GM18511 (cell line): ENCODE results near the gene EXOSC5.
A peak's percentile ranks its signal among the peaks of the same experiment; 100 is the strongest.
"Not testable (repeated sequence)": the region's sequence is repeated elsewhere in the genome, so short reads cannot be mapped to it uniquely, and the experiment has no call there.

Experiments
- ATAC-seq: cut with Tn5 transposase; IDR thresholded peaks from one replicate; pipeline ENCODE4 v1.9.1; 2021; ENCODE audit warnings: mild to moderate bottlenecking, moderate library complexity; ENCODE audit not compliant: unreplicated experiment

EXOSC5 gene

DNA sequence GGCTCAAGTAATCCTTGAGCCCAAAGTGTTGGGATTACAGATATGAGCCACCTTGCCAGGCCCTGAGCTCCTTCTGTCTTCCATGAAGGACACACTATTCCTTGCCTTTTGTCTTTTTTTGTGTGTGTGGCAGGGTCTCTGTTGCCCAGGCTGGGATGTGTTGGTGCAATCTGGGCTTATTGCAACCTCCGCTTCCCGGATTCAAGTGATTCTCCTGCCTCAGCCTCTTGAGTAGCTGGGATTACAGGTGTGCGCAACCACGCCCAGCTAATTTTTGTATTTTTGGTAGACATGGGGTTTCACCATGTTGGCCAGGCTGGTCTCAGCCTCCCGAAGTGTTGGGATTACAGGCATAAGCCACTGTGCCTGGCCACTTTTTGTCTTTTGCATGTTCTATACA lies 11.7 kb upstream of the EXOSC5 start:
- ATAC-seq, result not testable (repeated sequence)

- no peak for ATAC-seq
Observed at GRCh38 chr19:41408256-41408655, 11.1 kb upstream of the EXOSC5 start.

GRCh38 chr19:41407271-41407670 lies 10.1 kb upstream of the EXOSC5 start:
- ATAC-seq, result no peak

DNA sequence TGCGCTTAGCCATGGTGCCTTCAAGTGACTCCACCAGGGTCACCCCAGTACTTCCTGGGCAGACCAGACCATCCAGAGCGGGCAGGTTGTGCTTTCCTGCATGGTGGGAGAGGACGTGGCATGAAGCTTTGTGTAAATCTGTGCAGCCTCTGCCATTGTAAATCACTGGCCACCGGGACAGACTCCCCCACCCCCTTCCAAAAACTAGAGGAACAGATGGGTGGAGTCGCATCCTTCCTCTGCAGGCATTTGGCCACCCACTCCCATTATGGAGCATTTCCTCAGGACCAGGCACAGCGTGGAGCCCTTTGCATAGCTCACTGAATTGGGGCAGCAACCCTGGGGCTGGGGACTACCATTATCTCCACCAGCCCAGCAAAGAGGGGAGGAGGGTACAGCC lies 8.6 kb upstream of the EXOSC5 start:
- no peak for ATAC-seq

DNA sequence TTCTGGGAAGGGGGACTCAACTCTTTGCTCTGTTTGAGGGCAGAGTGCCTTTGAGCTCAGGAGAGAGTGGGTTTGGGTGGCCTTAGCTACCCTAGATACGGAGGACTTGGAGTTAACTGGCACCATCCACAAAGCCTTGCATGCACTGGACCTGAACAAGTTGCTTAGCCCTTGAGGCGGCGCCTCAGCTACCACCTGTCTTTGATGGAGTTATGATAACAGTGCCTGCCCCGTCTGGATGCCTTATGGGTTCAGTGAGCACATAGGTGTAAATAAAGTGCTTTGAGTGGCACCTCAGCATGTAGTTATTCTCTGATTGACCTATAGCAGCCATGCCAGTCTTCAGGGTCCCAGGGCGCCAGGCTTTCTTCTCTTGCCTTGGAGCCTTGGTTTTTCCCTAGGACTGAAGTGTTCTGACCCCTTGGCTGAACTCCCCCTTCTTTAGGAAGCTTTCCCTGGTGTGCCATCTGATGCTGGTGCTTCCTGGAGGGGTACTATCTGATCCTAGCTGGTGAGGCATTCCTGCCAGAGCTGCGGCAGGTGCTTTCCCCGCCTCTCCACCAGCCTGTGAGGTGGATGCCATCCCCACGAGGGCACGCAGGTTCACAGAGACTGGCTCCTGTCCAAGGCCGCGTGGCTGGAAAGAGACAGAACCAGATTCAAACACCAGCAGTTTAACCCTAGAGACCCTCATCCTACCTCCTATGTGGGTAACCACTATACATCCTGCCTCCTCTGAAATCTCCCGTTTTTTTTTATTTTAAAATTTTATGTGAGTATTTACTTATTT lies 6.2 kb upstream of the EXOSC5 start:
- no peak for ATAC-seq

DNA sequence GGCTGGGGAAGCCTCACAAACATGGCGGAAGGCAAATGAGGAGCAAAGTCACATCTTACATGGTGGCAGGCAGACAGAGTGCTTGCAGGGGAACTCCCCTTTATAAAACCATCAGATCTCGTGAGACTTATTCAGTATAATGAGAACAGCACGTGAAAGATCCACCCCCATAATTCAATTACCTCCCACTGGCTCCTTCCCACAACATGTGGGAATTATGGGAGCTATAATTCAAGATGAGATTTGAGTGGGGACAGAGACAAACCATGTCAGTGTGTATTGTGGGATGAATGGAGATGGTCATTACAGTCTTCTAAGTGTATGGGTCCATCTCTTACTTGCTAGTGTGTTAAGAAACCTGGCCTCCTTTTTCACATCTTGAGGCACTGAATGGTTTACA lies 4.9 kb upstream of the EXOSC5 start:
- no peak for ATAC-seq

- ATAC-seq, result no peak
Observed at GRCh38 chr19:41401483-41401882, 4.3 kb upstream of the EXOSC5 start.

DNA sequence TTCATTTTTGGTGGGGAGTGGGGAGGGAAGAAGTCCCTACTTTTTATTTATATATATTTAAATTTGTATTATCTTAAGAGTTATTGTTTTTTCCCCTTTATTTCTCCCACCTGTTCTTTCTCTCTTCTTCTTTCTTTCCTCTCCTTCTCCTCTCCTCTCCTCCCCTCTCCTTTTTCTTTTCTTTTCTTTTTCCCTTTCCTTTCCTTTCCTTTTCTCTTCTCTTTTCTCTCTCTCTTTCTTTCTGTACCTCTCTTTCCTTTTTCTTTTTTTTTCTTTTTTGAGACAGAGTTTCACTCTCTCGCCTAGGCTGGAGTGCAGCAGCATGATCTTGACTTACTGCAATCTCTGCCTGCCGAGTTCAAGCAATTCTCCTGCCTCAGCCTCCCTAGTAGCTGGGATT lies 2.4 kb upstream of the EXOSC5 start:
- ATAC-seq, result no peak

DNA sequence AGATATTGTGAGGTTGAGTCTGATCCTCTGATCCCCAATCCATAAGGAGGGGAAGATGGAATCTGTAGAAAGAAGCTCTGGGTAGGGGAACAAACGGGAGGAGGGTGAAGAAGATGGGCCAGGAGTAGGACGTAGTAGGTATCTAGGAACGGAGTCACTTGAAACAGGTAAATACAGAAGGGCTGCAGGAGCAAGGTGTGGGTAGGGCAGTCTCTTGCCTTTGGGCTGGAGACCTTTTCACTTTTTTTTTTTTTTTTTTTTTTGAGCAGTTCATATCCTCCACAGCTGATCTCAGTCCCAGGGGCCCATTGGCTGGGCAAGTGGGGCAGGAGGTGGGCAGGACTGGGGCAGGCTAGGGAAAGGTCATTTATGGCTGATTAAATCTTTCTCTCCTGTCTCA lies 1.9 kb upstream of the EXOSC5 start:
- ATAC-seq, result no peak

GRCh38 chr19:41398598-41398997 lies 1.4 kb upstream of the EXOSC5 start:
- no peak for ATAC-seq

GRCh38 chr19:41398050-41398418 lies 875 bp upstream of the EXOSC5 start:
- no peak for ATAC-seq

DNA sequence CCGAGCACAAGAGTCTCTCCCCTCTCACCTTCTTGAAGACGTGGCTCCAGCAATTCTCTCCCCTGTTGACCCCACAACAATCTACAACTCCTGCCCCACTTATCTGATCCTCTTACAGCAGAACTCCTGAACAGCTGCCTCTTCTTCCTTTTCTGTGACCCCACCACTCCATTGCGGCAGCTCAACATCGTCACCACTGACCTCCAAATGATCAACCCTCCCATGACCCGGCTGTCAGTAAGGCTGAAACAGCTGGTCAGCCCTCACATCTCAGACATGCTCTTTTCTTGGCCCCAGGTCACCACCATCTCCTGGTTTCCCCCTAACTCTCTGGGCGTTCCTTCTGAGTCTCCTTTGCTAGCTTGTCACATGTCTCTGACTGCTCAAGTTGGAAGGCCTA lies 1.8 kb downstream of the EXOSC5 start:
- no peak for ATAC-seq

GRCh38 chr19:41392775-41393174 lies 4.4 kb downstream of the EXOSC5 start:
- no peak for ATAC-seq

- ATAC-seq, result no peak
Observed at GRCh38 chr19:41391618-41392017, 5.5 kb downstream of the EXOSC5 start.

GRCh38 chr19:41386442-41386841 lies 10.7 kb downstream of the EXOSC5 start:
- no peak for ATAC-seq

DNA sequence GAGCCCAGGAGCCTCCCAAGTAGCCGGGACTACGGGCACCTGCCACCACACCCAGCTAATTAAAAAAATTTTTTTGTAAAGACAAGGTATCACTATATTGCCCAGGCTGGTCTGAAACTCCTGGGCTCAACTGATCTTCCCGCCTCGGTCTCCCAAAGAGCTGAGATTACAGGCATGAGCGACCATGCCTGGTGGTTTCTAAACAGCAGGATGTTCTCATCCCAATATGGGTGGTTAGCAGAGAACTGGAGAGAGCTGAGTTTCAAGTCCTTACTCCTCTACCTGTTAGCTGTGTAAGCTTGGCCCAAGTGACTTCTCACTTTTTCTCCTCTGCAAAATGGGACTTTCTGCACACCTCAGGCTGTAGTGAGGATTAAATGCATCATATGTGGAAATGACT lies 12.8 kb downstream of the EXOSC5 start:
- no peak for ATAC-seq

- not testable (repeated sequence) for ATAC-seq
Observed at GRCh38 chr19:41381536-41381935, 15.6 kb downstream of the EXOSC5 start.

DNA sequence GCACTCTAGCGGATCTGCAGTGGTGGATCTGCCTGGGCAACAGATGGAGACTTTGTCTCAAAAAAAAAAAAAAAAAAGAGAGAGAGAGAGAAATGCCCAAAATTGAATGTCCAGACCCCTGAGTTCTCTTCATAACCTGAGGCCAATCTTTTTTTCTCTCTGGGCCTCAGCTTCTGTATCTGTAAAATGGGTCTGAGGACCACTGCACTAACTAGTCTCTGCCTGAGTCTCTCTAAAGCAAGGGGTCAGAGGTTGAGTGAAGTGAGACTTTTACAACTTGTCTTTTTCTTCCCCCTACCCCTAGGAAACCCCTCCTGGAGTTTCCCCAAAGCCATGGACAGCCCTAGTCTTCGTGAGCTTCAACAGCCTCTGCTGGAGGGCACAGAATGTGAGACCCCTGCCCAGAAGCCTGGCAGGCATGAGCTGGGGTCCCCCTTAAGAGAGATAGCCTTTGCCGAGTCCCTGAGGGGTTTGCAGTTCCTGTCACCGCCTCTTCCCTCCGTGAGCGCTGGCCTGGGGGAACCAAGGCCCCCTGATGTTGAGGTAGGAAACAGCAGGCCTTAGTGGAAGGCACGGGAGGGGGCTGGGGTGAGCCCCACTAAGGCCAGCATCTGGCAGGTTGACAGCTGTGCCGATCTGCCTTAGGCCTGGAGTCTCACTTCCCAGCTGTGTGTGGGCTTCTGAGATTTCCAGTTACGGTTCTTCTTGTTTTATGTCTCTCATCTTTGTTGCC lies 19.0 kb downstream of the EXOSC5 start:
- ATAC-seq, result peak; percentile 71

DNA sequence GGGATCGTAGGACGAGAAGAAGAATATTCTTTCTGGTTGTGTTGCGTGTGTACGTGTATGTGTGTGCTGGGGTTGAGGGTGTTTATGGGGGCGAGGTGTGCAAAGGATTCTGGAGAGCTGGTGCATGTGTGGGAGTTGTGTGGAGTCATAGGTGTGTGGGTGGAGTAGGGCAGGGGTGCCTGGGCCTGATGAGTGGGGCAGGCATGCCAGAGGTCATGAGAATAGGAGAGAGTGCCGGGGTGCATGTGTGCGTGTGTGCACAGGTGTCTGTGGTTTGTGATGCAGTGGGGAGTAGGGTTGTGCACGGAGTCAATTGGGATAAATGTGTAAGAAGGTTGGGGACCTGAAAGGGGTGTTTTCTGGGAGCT lies 20.2 kb downstream of the EXOSC5 start:
- ATAC-seq, result no peak

DNA sequence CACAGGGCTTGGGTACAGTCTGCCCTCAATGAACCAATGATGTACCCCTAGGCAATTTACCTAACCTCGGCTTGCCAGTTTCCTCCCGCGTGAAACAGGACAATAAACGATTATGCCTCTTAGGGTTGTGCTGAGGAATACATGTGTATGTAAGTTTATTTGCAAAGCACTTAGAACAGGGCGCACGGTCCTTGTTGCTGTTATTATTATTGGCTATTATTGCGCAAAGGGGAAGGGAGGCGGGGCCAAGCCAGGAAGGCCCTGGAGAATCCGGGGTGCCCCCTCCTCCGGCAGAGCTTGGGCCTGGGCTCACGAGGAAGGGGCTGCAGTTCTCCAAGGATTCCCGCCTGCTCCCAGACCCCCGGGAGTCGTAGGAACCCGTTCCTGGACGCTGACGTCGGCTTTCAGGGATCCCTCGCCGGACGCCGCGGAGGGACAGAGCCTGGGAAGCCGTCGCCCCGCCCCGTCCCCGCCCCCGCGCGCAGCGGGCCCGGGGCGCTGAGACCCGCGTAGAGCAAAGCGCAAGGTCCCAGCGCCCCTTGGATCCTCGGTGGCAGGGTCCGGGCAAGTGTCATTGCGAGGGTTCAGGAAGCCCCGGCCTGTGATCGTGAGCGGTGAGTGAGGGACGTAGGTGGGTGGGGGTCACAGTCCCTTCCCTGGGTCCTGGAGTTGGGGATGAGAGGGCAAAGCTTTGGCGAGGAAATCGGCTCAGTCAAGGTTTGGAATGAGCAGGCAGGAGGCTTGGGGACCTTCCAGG lies 20.7 kb downstream of the EXOSC5 start, which contains the start of gene TMEM91:
TMEM91 (plus strand) TSS at position 293 of the 757 bp plus-strand sequence. CDS start 1,777 bp downstream, outside the sequence.
- no peak for ATAC-seq

- no peak for ATAC-seq
Observed at GRCh38 chr19:41373993-41374392, 23.2 kb downstream of the EXOSC5 start.

- no peak for ATAC-seq
Observed at GRCh38 chr19:41372501-41372900, 24.7 kb downstream of the EXOSC5 start.
